ACC112 (cell line): ENCODE data around the gene ESRRB.
"Not testable (repeated sequence)": the region's sequence is repeated elsewhere in the genome, so short reads cannot be mapped to it uniquely, and the experiment has no call there.

Experiments
- H2AFZ ChIP-seq: fragments of 200-600 bp; sonication (generic); one replicate; pipeline ENCODE4 v1.6.0; 2017; ENCODE audit warnings: antibody characterized with exemption, low read length; ENCODE audit not compliant: unreplicated experiment
- H3K27ac ChIP-seq: fragments of 200-600 bp; sonication (generic); 2 replicates; pipeline ENCODE4 v1.5.1; 2014; ENCODE audit warnings: low read depth, mild to moderate bottlenecking, antibody characterized with exemption, low read length, moderate library complexity
- H3K27me3 ChIP-seq: fragments of 200-600 bp; sonication (generic); 2 replicates; pipeline ENCODE4 v1.6.1; 2014; ENCODE audit warnings: mild to moderate bottlenecking, antibody characterized with exemption, low read length, moderate library complexity, mixed read lengths; ENCODE audit not compliant: insufficient read depth
- H3K36me3 ChIP-seq: fragments of 200-600 bp; sonication (generic); 2 replicates; pipeline ENCODE4 v1.6.1; 2016; ENCODE audit warnings: mild to moderate bottlenecking, antibody characterized with exemption, low read length, moderate library complexity, mixed read lengths; ENCODE audit not compliant: insufficient read depth
- H3K4me1 ChIP-seq: fragments of 200-600 bp; sonication (generic); one replicate; pipeline ENCODE4 v1.6.1; 2016; ENCODE audit warnings: low read length, mixed read lengths; ENCODE audit not compliant: insufficient read depth, unreplicated experiment, control insufficient read depth
- H3K4me3 ChIP-seq: fragments of 200-600 bp; sonication (generic); 2 replicates; pipeline ENCODE4 v1.5.1; 2014; ENCODE audit warnings: mild to moderate bottlenecking, low read depth, low read length
- H3K79me2 ChIP-seq: fragments of 200-600 bp; sonication (generic); one replicate; pipeline ENCODE4 v1.6.0; 2016; ENCODE audit warnings: low read length; ENCODE audit not compliant: control insufficient read depth, unreplicated experiment, insufficient read depth

Gene ESRRB

DNA sequence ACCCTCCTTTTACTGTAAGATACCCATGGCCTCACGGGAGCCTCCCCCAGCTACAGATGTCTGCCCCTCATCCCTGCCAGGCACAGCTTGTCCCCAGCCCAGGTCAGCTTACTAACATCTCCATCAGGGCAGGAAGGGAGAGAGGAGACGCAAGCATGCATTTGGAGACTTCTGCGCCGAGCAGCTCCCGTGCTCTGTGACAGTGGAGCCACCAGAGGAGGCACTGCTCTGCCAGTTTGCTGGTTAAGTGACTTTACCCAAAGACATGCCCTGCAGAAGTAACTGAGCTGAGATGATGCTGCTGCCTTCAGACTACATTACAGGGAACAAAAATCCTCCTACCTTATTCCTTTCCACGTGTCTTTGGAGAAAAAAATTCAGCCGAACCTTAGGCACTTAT lies 133.4 kb downstream of the ESRRB start:
- Histone ChIP-seq H2AFZ (no peak overlapping the region), H3K27me3 (peaks cover 13% of the 10 kb centered on the region; the same call in 1 of the 2 replicates), H3K36me3 (no peaks in the 10 kb centered on the region), H3K27ac (no peak overlapping the region), H3K79me2 (no peaks in the 10 kb centered on the region), H3K4me3 (no peak overlapping the region), H3K4me1 (no peaks in the 10 kb centered on the region)

DNA sequence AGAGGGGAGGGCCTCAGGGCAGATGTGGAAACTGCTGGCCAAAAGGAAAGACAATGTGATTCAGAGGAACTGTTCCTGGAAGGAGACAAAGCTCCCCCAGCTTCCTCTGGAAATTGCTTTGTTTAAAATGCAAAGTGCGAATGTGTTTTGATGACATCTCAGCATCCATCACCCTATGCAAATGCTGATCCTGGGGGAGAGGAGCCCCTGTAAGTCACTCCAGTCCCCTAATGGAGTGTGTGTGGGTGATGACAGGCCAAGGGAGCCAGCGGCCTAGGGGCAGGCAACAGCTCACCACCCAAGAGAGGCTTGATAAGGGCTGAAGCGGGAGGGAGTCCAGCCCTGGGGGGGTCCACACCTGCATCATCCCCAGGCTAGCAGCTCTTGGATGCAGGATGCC lies 134.2 kb downstream of the ESRRB start:
- Histone ChIP-seq H3K79me2 (no peaks in the 10 kb centered on the region), H3K4me1 (no peaks in the 10 kb centered on the region)

DNA sequence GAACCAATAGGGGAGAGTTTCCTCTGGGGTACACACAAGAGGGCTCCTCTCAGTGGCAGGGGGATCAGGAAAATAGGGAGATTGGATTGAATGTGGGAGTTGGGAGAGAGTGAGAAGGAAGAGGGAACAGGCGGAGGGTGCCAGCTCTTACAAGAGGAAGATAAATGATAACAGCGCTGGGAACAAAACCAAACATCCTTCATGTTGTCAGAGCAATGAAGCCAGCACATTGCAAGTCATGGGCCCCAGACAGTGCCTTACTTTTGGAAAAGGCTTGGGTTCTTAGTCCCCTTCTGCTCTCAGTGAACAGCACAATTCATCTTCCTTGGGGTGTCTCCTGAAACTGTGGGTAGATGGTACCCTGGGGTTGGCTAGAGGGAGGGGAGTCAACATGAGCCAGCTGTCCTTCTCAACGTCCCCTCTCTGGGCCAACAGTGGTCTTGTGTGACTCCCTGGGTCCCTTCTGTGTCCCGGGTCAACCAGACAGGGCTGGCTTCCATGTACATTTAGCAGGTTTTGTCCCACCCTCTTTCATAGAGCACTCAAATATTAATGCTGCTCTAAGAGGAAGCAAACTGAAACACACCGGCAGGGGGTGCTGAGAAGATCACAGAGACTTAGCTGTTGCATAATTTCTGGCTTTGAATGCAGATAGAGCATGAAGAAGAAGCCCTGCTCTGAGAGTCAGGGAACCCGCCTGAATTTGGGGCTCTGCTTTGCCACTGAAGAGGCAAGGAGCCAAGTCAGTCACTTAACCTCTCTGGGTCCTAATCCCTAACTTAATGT lies 138.5 kb downstream of the ESRRB start:
- no peaks in the 10 kb centered on the region for H3K36me3 ChIP-seq
- H3K79me2 ChIP-seq, result no peaks in the 10 kb centered on the region
- H3K27me3 ChIP-seq, result peaks cover 13% of the 10 kb centered on the region; the same call in 1 of the 2 replicates
- no peak overlapping the region for H2AFZ ChIP-seq
- no peak overlapping the region for H3K4me3 ChIP-seq
- H3K4me1 ChIP-seq, result no peaks in the 10 kb centered on the region
- H3K27ac ChIP-seq, result no peak overlapping the region

More for the DNA sequence above, 134.2 kb downstream of the ESRRB start:
- Histone ChIP-seq H3K27me3 (peaks cover 13% of the 10 kb centered on the region; the same call in 1 of the 2 replicates), H3K36me3 (no peaks in the 10 kb centered on the region), H2AFZ (no peak overlapping the region), H3K27ac (no peak overlapping the region), H3K4me3 (no peak overlapping the region)

DNA sequence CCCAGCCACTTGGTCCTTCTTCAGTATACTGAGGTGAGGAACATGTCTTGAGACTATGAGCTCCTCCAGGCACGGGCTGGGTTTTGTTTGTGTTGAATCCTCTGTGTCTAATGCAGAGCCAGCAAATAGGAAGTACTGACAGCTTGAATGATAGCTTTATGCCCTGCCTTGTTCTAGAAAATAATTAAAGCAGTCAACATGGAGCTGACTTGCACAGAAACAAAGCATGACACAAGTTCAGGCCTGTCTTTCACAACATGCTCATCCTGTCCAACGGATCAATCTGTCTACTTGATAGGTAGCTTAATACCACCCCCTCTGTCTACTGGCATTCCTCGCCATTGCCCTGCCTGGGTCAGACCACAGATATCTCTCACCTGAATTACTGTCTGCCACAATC lies 140.9 kb downstream of the ESRRB start:
- H3K79me2 ChIP-seq, result no peaks in the 10 kb centered on the region
- no peak overlapping the region for H3K27ac ChIP-seq
- H3K4me1 ChIP-seq, result no peaks in the 10 kb centered on the region
- no peaks in the 10 kb centered on the region for H3K36me3 ChIP-seq
- no peak overlapping the region for H3K4me3 ChIP-seq
- H3K27me3 ChIP-seq, result peaks cover 9% of the 10 kb centered on the region; the same call in 1 of the 2 replicates
- no peak overlapping the region for H2AFZ ChIP-seq

DNA sequence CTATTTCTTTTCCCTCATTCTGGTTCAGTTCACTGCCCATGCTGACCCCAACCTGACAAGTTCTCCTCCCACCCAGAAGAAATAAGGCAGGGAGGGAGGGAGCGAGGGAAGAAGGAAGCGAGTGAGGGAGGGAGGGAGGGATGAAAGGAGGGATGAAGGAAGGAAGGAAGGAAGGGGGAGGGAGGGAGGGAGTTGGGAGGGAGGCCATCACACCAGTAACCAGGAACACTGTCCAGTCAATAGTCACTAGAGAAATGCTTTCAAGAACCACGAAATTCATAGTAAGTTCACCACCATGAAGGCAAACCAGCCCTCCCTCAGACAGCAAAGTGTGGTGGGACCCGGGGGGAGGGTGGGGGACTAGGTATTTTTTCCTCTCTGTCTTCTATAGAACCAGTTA lies 142.4 kb downstream of the ESRRB start:
- Histone ChIP-seq H3K4me1 (no peaks in the 10 kb centered on the region), H2AFZ (no peak overlapping the region), H3K4me3 (no peak overlapping the region), H3K27me3 (no peaks in the 10 kb centered on the region), H3K79me2 (no peaks in the 10 kb centered on the region), H3K27ac (no peak overlapping the region), H3K36me3 (no peaks in the 10 kb centered on the region)

DNA sequence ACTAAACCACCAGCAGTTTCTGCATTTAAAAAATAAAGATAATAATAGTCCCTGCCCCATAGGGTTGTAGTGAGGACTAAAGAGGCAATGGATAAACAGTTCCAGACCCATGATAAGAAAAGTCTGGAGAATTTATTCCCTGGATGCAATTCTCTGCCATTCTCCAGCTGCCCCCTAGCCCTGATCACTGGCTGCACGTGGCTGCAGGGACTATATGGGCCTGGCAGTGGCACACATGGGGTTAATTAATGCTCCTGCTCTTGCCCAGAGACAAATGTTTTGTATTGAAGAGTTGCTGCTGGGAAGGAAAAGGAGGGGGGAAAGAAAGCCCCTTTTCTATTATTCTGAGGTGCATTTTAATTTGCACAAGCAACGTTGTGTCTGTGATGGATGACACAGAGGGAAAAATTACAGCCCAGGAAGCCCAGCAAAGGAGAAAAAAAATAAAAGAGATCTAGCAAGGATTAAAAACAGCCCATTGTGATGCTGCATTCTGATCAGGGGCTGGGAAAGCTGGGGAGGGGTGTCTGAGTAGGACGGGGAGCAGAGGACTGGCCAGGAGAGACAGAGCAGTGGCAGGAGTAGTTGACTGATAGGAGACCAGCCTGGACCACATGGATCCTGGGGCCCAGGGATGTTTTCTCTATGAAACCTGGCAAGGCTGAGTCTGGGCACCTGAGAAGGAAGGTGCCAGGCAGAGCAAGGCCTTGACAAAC lies 149.3 kb downstream of the ESRRB start:
- Histone ChIP-seq H3K27ac (no peak overlapping the region), H2AFZ (no peak overlapping the region), H3K27me3 (no peaks in the 10 kb centered on the region; the same call in 1 of the 2 replicates), H3K36me3 (no peaks in the 10 kb centered on the region), H3K79me2 (no peaks in the 10 kb centered on the region), H3K4me3 (no peak overlapping the region), H3K4me1 (no peaks in the 10 kb centered on the region)

DNA sequence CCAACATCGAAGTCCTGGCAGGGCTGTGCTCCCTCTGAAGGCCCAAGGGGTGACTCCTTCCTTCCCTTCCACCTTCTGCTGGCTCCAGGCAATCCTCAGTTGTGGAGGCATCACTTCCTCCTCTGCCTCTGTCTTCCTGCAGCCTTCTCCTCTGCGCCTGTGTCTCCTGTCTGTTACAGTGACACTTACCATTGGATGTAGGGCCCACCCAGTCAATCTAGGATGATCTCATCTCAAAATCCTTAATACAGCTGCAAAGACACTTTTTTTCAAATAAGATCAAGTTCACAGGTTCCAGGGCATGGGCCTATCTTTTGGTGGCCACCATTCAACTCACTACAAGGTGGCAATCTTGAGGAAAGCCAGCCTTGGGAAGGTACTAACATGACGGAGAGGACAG lies 155.1 kb downstream of the ESRRB start:
- peaks cover 5% of the 10 kb centered on the region for H3K27me3 ChIP-seq
- no peaks in the 10 kb centered on the region for H3K36me3 ChIP-seq
- no peak overlapping the region for H3K4me3 ChIP-seq
- no peaks in the 10 kb centered on the region for H3K79me2 ChIP-seq
- H3K4me1 ChIP-seq, result no peaks in the 10 kb centered on the region
- H2AFZ ChIP-seq, result no peak overlapping the region
- H3K27ac ChIP-seq, result no peak overlapping the region

GRCh38 chr14:76531821-76532318 lies 155.9 kb downstream of the ESRRB start:
- H2AFZ ChIP-seq, result no peak overlapping the region

DNA sequence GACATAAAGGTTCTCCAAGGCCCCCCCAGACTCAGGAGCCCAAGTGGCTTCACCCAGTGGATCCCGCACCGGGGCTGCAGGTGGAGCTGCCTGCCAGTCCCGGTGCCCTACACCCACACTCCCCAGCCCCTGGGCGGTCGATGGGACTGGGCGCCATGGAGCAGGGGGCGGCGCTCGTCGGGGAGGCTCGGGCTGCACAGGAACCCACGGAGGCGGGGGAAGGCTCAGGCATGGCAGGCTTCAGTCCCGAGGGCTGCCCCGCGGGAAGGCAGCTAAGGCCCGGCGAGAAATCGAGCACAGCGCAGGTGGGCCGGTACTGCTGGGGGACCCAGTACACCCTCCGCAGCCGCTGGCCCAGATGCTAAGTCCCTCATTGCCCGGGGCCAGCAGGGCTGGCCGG lies 160.7 kb downstream of the ESRRB start:
- H2AFZ ChIP-seq, H3K27ac ChIP-seq, H3K79me2 ChIP-seq, H3K4me1 ChIP-seq, H3K36me3 ChIP-seq, H3K4me3 ChIP-seq: not testable (repeated sequence)
- peaks cover 18% of the 10 kb centered on the region for H3K27me3 ChIP-seq

More at GRCh38 chr14:76531821-76532318, 155.9 kb downstream of the ESRRB start:
- peaks cover 5% of the 10 kb centered on the region for H3K27me3 ChIP-seq
- no peaks in the 10 kb centered on the region for H3K36me3 ChIP-seq
- H3K4me1 ChIP-seq, result no peaks in the 10 kb centered on the region
- H3K27ac ChIP-seq, result no peak overlapping the region
- H3K79me2 ChIP-seq, result no peaks in the 10 kb centered on the region
- no peak overlapping the region for H3K4me3 ChIP-seq

GRCh38 chr14:76537906-76538647 lies 162.1 kb downstream of the ESRRB start:
- Histone ChIP-seq H3K36me3 (no peaks in the 10 kb centered on the region), H3K27ac (no peak overlapping the region), H3K27me3 (peaks cover 15% of the 10 kb centered on the region), H3K4me1 (no peaks in the 10 kb centered on the region), H3K79me2 (no peaks in the 10 kb centered on the region), H3K4me3 (no peak overlapping the region), H2AFZ (no peak overlapping the region)
